Endothelial cell of umbilical vein (primary cell): ENCODE measurements around the gene FOXC1. TPM values are rescaled to one million over a fixed set of nuclear protein-coding genes. Genes with fewer than 3 reads are reported as not detected.

ENCODE experiments used
- BruUV-seq: library from RNA; stranded (reverse); fragments of 400-500 nt; replicated peaks from 2 replicates; lab custom pipeline; 2021; lab: Mats Ljungman, UMichigan
- CTCF ChIA-PET: fragments of 300-600, 350-600 bp; sonication (Branson Sonifier 250); formaldehyde crosslinking; loops from one replicate; lab custom pipeline; 2021; ENCODE audit warnings: antibody characterized with exemption, inconsistent platforms; lab: Charles Lee
- POLR2A ChIA-PET: fragments of 300-600, 350-600 bp; sonication (Branson Sonifier 250); formaldehyde crosslinking; loops from one replicate; lab custom pipeline; 2021; ENCODE audit warnings: antibody characterized with exemption, inconsistent platforms; lab: Charles Lee
- DNase-seq: peaks from one replicate; pipeline ENCODE4 v3.0.0-alpha.2; 2011; ENCODE audit warnings: low read depth, low spot score
- FAIRE-seq: peaks from 2 replicates; lab custom pipeline; 2011; peaks lifted over from hg19 to GRCh38; lab: Jason Lieb, UNC
- H2AFZ ChIP-seq: 2 replicates; pipeline ENCODE4 v1.6.0; 2012; ENCODE audit warnings: low read depth, low read length, control low read depth, inconsistent platforms
- H3K27ac ChIP-seq: 2 replicates; pipeline ENCODE4 v1.5.1; 2011; ENCODE audit warnings: low read depth, mild to moderate bottlenecking, control low read depth, low read length, moderate library complexity; ENCODE audit not compliant: insufficient read depth
- H3K27me3 ChIP-seq, 2 experiments: 2 replicates each; pipeline versions ENCODE4 v1.6.0 to v1.6.1; 2011; ENCODE audit warnings: low read length in 2 of 2, mixed read lengths in 1 of 2; ENCODE audit not compliant: control insufficient read depth in 2 of 2, insufficient read depth in 2 of 2
- H3K36me3 ChIP-seq, 2 experiments: 2 replicates in 1 of 2; 3 replicates in 1 of 2; pipeline ENCODE4 v1.5.1; 2011; ENCODE audit warnings: low read length in 2 of 2, mild to moderate bottlenecking in 1 of 2, moderate library complexity in 1 of 2; ENCODE audit not compliant: control insufficient read depth in 2 of 2, insufficient read depth in 2 of 2; ENCODE audit errors: extremely low read depth in 1 of 2
- H3K4me1 ChIP-seq: 3 replicates; pipeline ENCODE4 v1.5.1; 2011; ENCODE audit warnings: mild to moderate bottlenecking, low read length; ENCODE audit not compliant: control insufficient read depth, insufficient read depth; ENCODE audit errors: extremely low read depth
- H3K4me2 ChIP-seq: 2 replicates; pipeline ENCODE4 v1.6.1; 2011; ENCODE audit warnings: low read length, control low read depth, mixed read lengths; ENCODE audit not compliant: insufficient read depth
- H3K4me3 ChIP-seq, 3 experiments: fragments of 200-600 bp in 1 of 3; sonication (generic), shearing (Covaris generic) in 1 of 3; replicated peaks in 1 of 3; 2 replicates each; pipeline ENCODE4 v1.5.1; 2011 to 2016; ENCODE audit warnings: control low read depth in 3 of 3, low read length in 3 of 3, mild to moderate bottlenecking in 2 of 3, inconsistent platforms in 1 of 3, low read depth in 1 of 3, moderate library complexity in 1 of 3; ENCODE audit not compliant: insufficient read depth in 1 of 3
- H3K79me2 ChIP-seq: 2 replicates; pipeline ENCODE4 v1.6.0; 2012; ENCODE audit warnings: low read length, inconsistent platforms; ENCODE audit not compliant: control insufficient read depth, insufficient read depth
- H3K9ac ChIP-seq: replicated peaks from 2 replicates; pipeline ENCODE3; 2011; ENCODE audit warnings: low read length, control low read depth; ENCODE audit not compliant: insufficient read depth; ENCODE audit errors: extremely low read depth
- H3K9me1 ChIP-seq: replicated peaks from 3 replicates; pipeline ENCODE4 v1.6.0; 2011; ENCODE audit warnings: mild to moderate bottlenecking, low read length; ENCODE audit not compliant: control insufficient read depth, insufficient read depth; ENCODE audit errors: extremely low read depth
- H3K9me3 ChIP-seq: replicated peaks from 2 replicates; pipeline ENCODE4 v1.5.1; 2012; ENCODE audit warnings: low read length, inconsistent platforms; ENCODE audit not compliant: control insufficient read depth, insufficient read depth
- H4K20me1 ChIP-seq: replicated peaks from 2 replicates; pipeline ENCODE3; 2011; ENCODE audit warnings: mild to moderate bottlenecking, low read length; ENCODE audit not compliant: control insufficient read depth, insufficient read depth; ENCODE audit errors: extremely low read depth
- EZH2 ChIP-seq: IDR thresholded peaks from 2 replicates; pipeline ENCODE4 v1.6.1; 2012; ENCODE audit warnings: borderline replicate concordance, low read depth, mild to moderate bottlenecking, moderate library complexity, low read length, inconsistent platforms; ENCODE audit not compliant: severe bottlenecking
- FOS ChIP-seq: IDR thresholded peaks from 2 replicates; pipeline ENCODE4 v1.6.1; 2011; ENCODE audit warnings: mild to moderate bottlenecking, low read length, moderate library complexity, borderline replicate concordance; ENCODE audit not compliant: insufficient read depth
- GATA2 ChIP-seq: IDR thresholded peaks from 2 replicates; pipeline ENCODE4 v1.7.0; 2011; ENCODE audit warnings: low read depth, mild to moderate bottlenecking, moderate library complexity, mixed read lengths, low read length; ENCODE audit not compliant: insufficient read length, insufficient read depth
- JUN ChIP-seq: IDR thresholded peaks from 2 replicates; pipeline ENCODE4 v1.6.1; 2011; ENCODE audit warnings: borderline replicate concordance, low read depth; ENCODE audit not compliant: insufficient read length, insufficient read depth
- MYC ChIP-seq: IDR thresholded peaks from one replicate; pipeline ENCODE4 v1.6.1; 2011; ENCODE audit warnings: mild to moderate bottlenecking, low read depth, low read length
- POLR2A ChIP-seq: IDR thresholded peaks from 2 replicates; pipeline ENCODE4 v1.6.1; 2012; ENCODE audit warnings: low read depth, mild to moderate bottlenecking, control low read depth, low read length
- POLR2AphosphoS5 ChIP-seq: IDR thresholded peaks from 2 replicates; pipeline ENCODE4 v1.6.1; 2012; ENCODE audit warnings: low read depth, mild to moderate bottlenecking, control low read depth, low read length, moderate library complexity; ENCODE audit not compliant: insufficient read depth
- dilution Hi-C: fragments of 300-500 bp; cut with MboI; formaldehyde crosslinking; loops from one replicate; pipeline ENCODE4 v1.15.0; 2019; ENCODE audit warnings: low sequenced_read_pairs; ENCODE audit not compliant: extremely low pct_ligation_motif_present
- intact Hi-C: fragments of 100-400 bp; cut with micrococcal nuclease; formaldehyde crosslinking; loops from one replicate; pipeline ENCODE4 v1.10.0; 2022
- polyA plus RNA-seq, 4 experiments: library from polyadenylated mRNA; depleted of rRNA in 3 of 4; stranded (reverse) in 3 of 4; unstranded in 1 of 4; fragments of >200 nt; gene quantifications; 2 replicates each; pipeline versions ENCODE4 v1.2.1 to v1.2.3, GENCODE V29; 2011 to 2012; ENCODE audit warnings: missing spikeins in 1 of 4
- total RNA-seq: library from RNA; stranded (reverse); gene quantifications from 2 replicates; pipeline ENCODE4 v1.2.3, GENCODE V29; 2021
- TF ChIP-seq, protein P1 (sequence below): IDR thresholded peaks from 2 replicates; pipeline ENCODE4 v1.6.1; 2011; ENCODE audit not compliant: insufficient read depth, insufficient read length
- TF ChIP-seq, protein P2 (sequence below), 2 donors: IDR thresholded peaks; 1 replicate in 1 of 2; 2 replicates in 1 of 2; pipeline ENCODE4 v1.5.1; 2011; ENCODE audit warnings: low read length in 2 of 2, mild to moderate bottlenecking in 2 of 2, moderate library complexity in 2 of 2, control low read depth in 1 of 2, inconsistent platforms in 1 of 2, low read depth in 1 of 2; ENCODE audit not compliant: insufficient read depth in 1 of 2; ENCODE audit errors: extremely low read depth in 1 of 2

Gene FOXC1
- total and polyA plus RNA-seq, 2 donors (not counting 3 experiments of a cell fraction or from before 2014, with no cell fraction given): 6.4 to 16.4 TPM

DNA sequence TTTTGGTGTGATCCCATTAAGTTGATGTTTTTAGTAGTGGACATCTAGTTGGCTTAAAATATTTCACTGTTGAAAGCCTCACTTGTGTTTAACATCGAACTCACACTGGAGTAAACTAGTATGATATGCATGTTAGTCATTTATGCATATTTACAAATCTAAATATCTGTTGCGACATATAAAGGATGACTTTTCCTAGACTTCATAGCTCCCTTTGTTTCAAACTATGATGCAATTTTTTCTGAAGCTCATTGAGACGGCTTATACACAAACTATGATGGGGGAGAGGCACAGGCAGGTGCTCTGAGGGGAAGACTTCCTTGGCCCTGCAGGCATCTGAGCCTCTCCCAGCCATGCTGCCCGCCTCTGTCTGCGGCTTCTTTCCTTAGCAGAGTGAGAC is 11.8 kb upstream of the FOXC1 start:
- Histone ChIP-seq H3K4me3 (no peak overlapping the region), H3K9ac (no peak overlapping the region), H4K20me1 (no peaks in the 10 kb centered on the region), H3K27ac (no peak overlapping the region), H3K36me3 (no peaks in the 10 kb centered on the region), H3K4me1 (no peaks in the 10 kb centered on the region), H3K9me1 (no peaks in the 10 kb centered on the region), H2AFZ (no peak overlapping the region), H3K27me3 (peaks cover 2 to 3% of the 10 kb centered on the region in 2 experiments), H3K79me2 (no peaks in the 10 kb centered on the region), H3K9me3 (no peaks in the 10 kb centered on the region), H3K4me2 (no peak overlapping the region)
- DNase-seq (no peak), FAIRE-seq (no peak)
- intact Hi-C loops (loop anchor here (2.0 to 5.0 kb wide), 2 partner anchors 979 to 1097 kb away; no protein-coding TSS in a partner anchor), dilution Hi-C loops (no loop called here)
- no TSS peak for BruUV-seq
- ChIA-PET CTCF (interaction anchor here (0.5 to 7.7 kb wide), 11 partner anchors 74 to 1163 kb away, joined by 3 to 109 read pairs (median 5); partner anchors contain the start of gene MYLK4), POLR2A (no interaction called here)
- TF ChIP-seq, protein P1, sequence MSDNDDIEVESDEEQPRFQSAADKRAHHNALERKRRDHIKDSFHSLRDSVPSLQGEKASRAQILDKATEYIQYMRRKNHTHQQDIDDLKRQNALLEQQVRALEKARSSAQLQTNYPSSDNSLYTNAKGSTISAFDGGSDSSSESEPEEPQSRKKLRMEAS: no peak
- no peak for TF ChIP-seq POLR2A

DNA sequence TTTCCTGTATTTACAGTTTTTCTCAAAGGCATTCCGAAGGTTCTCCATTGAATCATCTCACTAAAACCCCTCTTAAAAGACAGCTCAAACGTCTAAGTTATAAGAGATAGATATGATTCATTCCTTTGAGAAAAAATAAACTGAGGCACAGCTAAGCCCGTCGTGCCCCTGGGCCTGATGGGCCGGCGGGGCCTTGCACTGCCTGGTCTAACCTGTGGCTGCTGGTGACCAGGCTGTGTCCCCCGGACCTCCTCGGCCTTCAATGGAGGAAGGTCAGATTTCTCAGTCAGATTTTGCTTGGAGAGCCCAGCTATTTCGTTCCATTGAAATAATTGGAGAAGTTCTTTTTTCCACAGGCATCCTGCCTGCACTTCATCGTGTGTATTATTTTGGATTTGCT is 11.3 kb upstream of the FOXC1 start:
- POLR2A ChIA-PET: no interaction called here
- Histone ChIP-seq H3K79me2 (no peaks in the 10 kb centered on the region), H3K4me1 (no peaks in the 10 kb centered on the region), H3K4me3 (no peak overlapping the region), H4K20me1 (no peaks in the 10 kb centered on the region), H3K9me3 (no peaks in the 10 kb centered on the region), H3K27ac (no peak overlapping the region), H3K4me2 (no peak overlapping the region), H3K9me1 (no peaks in the 10 kb centered on the region), H3K27me3 (peaks cover 2 to 3% of the 10 kb centered on the region in 2 experiments), H3K36me3 (no peaks in the 10 kb centered on the region), H2AFZ (no peak overlapping the region), H3K9ac (no peak overlapping the region)
- dilution Hi-C loops (no loop called here), intact Hi-C loops (loop anchor here (5.0 kb wide), 1 partner anchor 979 kb away; no protein-coding TSS in a partner anchor)
- BruUV-seq: no TSS peak
- FAIRE-seq (no peak), DNase-seq (no peak)
- TF ChIP-seq JUN (no peak), POLR2AphosphoS5 (no peak), MYC (no peak), GATA2 (no peak), EZH2 (no peak), FOS (no peak), POLR2A (no peak)
- TF ChIP-seq, protein P1: no peak
- TF ChIP-seq, protein P2, sequence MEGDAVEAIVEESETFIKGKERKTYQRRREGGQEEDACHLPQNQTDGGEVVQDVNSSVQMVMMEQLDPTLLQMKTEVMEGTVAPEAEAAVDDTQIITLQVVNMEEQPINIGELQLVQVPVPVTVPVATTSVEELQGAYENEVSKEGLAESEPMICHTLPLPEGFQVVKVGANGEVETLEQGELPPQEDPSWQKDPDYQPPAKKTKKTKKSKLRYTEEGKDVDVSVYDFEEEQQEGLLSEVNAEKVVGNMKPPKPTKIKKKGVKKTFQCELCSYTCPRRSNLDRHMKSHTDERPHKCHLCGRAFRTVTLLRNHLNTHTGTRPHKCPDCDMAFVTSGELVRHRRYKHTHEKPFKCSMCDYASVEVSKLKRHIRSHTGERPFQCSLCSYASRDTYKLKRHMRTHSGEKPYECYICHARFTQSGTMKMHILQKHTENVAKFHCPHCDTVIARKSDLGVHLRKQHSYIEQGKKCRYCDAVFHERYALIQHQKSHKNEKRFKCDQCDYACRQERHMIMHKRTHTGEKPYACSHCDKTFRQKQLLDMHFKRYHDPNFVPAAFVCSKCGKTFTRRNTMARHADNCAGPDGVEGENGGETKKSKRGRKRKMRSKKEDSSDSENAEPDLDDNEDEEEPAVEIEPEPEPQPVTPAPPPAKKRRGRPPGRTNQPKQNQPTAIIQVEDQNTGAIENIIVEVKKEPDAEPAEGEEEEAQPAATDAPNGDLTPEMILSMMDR (IDR thresholded peaks at IDR 0.05; ENCODE audit: extremely low read depth in 1 of 2, insufficient read depth in 1 of 2, low read depth in 1 of 2, low read length in 2 of 2): no peak
- CTCF ChIA-PET: interaction anchor here (1.4 to 7.7 kb wide), 8 partner anchors 611 to 1163 kb away, joined by 4 to 109 read pairs (median 22); partner anchors contain the start of gene MYLK4
